GM23338 (cell line): Measurements from ENCODE around the gene SC5D. TPM values are rescaled to one million over a fixed set of nuclear protein-coding genes. Genes with fewer than 3 reads are reported as not detected.

ENCODE experiments used
- ATAC-seq: fragments of 200-7000 bp; cut with Tn5 transposase; 3 replicates; pipeline ENCODE4 v1.9.1; 2020
- DNase-seq: peaks from one replicate; pipeline ENCODE4 v3.0.0-alpha.2; 2015; ENCODE audit warnings: low spot score
- H2AFZ ChIP-seq: fragments of 200-600 bp; sonication (generic); 2 replicates; pipeline ENCODE4 v1.8.0; 2016; ENCODE audit warnings: antibody characterized with exemption, mild to moderate bottlenecking, moderate library complexity
- H3F3A ChIP-seq: fragments of 200-600 bp; sonication (generic); replicated peaks from 2 replicates; pipeline ENCODE4 v1.8.0; 2017; ENCODE audit warnings: antibody characterized with exemption, mixed run types, low read depth
- H3K27ac ChIP-seq: fragments of 200-600 bp; sonication (generic); 2 replicates; pipeline ENCODE4 v1.6.1; 2016; ENCODE audit warnings: low read depth
- H3K27me3 ChIP-seq: fragments of 200-600 bp; sonication (generic); 2 replicates; pipeline ENCODE4 v1.8.0; 2016; ENCODE audit warnings: mild to moderate bottlenecking, mixed run types, moderate library complexity; ENCODE audit not compliant: insufficient read depth
- H3K36me3 ChIP-seq: fragments of 200-600 bp; sonication (generic); 2 replicates; pipeline ENCODE4 v1.8.0; 2016; ENCODE audit warnings: mild to moderate bottlenecking; ENCODE audit not compliant: insufficient read depth
- H3K4me1 ChIP-seq: fragments of 200-600 bp; sonication (generic); 2 replicates; pipeline ENCODE4 v1.8.0; 2016; ENCODE audit warnings: mild to moderate bottlenecking, moderate library complexity; ENCODE audit not compliant: insufficient read depth
- H3K4me2 ChIP-seq: fragments of 200-600 bp; sonication (generic); 2 replicates; pipeline ENCODE4 v1.7.1; 2017; ENCODE audit warnings: mixed run types
- H3K4me3 ChIP-seq: fragments of 200-600 bp; sonication (generic); 2 replicates; pipeline ENCODE4 v1.6.1; 2016; ENCODE audit warnings: mixed run types
- H3K79me2 ChIP-seq: fragments of 200-600 bp; sonication (generic); replicated peaks from 2 replicates; pipeline ENCODE4 v1.8.0; 2017; ENCODE audit warnings: mild to moderate bottlenecking; ENCODE audit not compliant: insufficient read depth
- H3K9me2 ChIP-seq: fragments of 200-600 bp; sonication (generic); 2 replicates; pipeline ENCODE4 v1.8.0; 2017; ENCODE audit not compliant: insufficient read depth
- H4K20me1 ChIP-seq: fragments of 200-600 bp; sonication (generic); replicated peaks from 2 replicates; pipeline ENCODE4 v1.8.0; 2017; ENCODE audit warnings: mild to moderate bottlenecking; ENCODE audit not compliant: insufficient read depth
- H3K27ac Mint-ChIP-seq: 2 replicates; pipeline ENCODE4 v1.8.0; 2020; ENCODE audit warnings: inconsistent platforms, mild to moderate bottlenecking, moderate library complexity, mixed read lengths
- H3K27me3 Mint-ChIP-seq: 3 replicates; pipeline ENCODE4 v1.8.0; 2022; ENCODE audit warnings: low read depth, mild to moderate bottlenecking, moderate library complexity, mixed read lengths, inconsistent platforms; ENCODE audit not compliant: insufficient read depth, poor library complexity
- H3K36me3 Mint-ChIP-seq: 3 replicates; pipeline ENCODE4 v1.8.0; 2021; ENCODE audit warnings: low read depth, mild to moderate bottlenecking, inconsistent platforms, moderate library complexity, mixed read lengths
- H3K4me1 Mint-ChIP-seq: 3 replicates; pipeline ENCODE4 v1.8.0; 2020; ENCODE audit warnings: mild to moderate bottlenecking, inconsistent platforms, mixed read lengths
- H3K4me3 Mint-ChIP-seq: 3 replicates; pipeline ENCODE4 v1.8.0; 2021; ENCODE audit warnings: moderate library complexity, mild to moderate bottlenecking, inconsistent platforms, mixed read lengths
- H3K9me3 Mint-ChIP-seq: 3 replicates; pipeline ENCODE4 v1.8.0; 2020; ENCODE audit warnings: moderate library complexity, mild to moderate bottlenecking, inconsistent platforms, mixed read lengths
- CREB1 ChIP-seq: fragments of 250-450 bp; sonication (Bioruptor Pico); IDR thresholded peaks from 2 replicates; pipeline ENCODE4 v1.5.0; 2020; ENCODE audit warnings: low read depth, mild to moderate bottlenecking, moderate library complexity
- CTCF ChIP-seq, 2 experiments: fragments of 200-600 bp in 1 of 2; sonication (generic) in 1 of 2; conservative IDR thresholded peaks; 2 replicates each; pipeline versions ENCODE4 v1.5.1 to v1.6.1; 2016 to 2017; ENCODE audit warnings: antibody characterized with exemption in 2 of 2, low read depth in 2 of 2, mild to moderate bottlenecking in 2 of 2, moderate library complexity in 1 of 2
- ETS1 ChIP-seq: IDR thresholded peaks from 2 replicates; pipeline ENCODE4 v1.6.1; 2016; ENCODE audit warnings: antibody characterized with exemption
- EZH2 ChIP-seq: fragments of 200-600 bp; sonication (generic); IDR thresholded peaks from one replicate; pipeline ENCODE4 v1.8.0; 2017; ENCODE audit warnings: antibody characterized with exemption, mild to moderate bottlenecking, low read depth; ENCODE audit not compliant: unreplicated experiment
- EZH2phosphoT487 ChIP-seq: fragments of 200-600 bp; sonication (generic); IDR thresholded peaks from one replicate; pipeline ENCODE4 v1.8.1; 2018; ENCODE audit warnings: antibody characterized with exemption; ENCODE audit not compliant: unreplicated experiment
- JUNB ChIP-seq: IDR thresholded peaks from one replicate; pipeline ENCODE4 v1.6.1; 2016; ENCODE audit warnings: antibody characterized with exemption; ENCODE audit not compliant: unreplicated experiment
- NANOG ChIP-seq: IDR thresholded peaks from 2 replicates; pipeline ENCODE4 v1.6.1; 2016; ENCODE audit warnings: antibody characterized with exemption, borderline replicate concordance
- POLR2AphosphoS5 ChIP-seq: IDR thresholded peaks from 2 replicates; pipeline ENCODE4 v1.6.1; 2016; ENCODE audit warnings: antibody characterized with exemption, low read depth
- REST ChIP-seq: IDR thresholded peaks from one replicate; pipeline ENCODE4 v1.6.1; 2018; ENCODE audit warnings: antibody characterized with exemption; ENCODE audit not compliant: unreplicated experiment
- STAT1 ChIP-seq: IDR thresholded peaks from one replicate; pipeline ENCODE4 v1.6.1; 2016; ENCODE audit warnings: antibody characterized with exemption; ENCODE audit not compliant: unreplicated experiment
- ZNF114 ChIP-seq: fragments of 250-450 bp; sonication (Bioruptor Pico); IDR thresholded peaks from 2 replicates; pipeline ENCODE4 v1.5.0; 2020; ENCODE audit warnings: mild to moderate bottlenecking, moderate library complexity
- ZNF331 ChIP-seq: fragments of 250-450 bp; sonication (Bioruptor Pico); IDR thresholded peaks from 2 replicates; pipeline ENCODE4 v1.5.0; 2020; ENCODE audit warnings: low read depth, mild to moderate bottlenecking, moderate library complexity
- ZNF462 ChIP-seq: fragments of 250-450 bp; sonication (Bioruptor Pico); IDR thresholded peaks from 2 replicates; pipeline ENCODE4 v1.5.0; 2020; ENCODE audit warnings: mild to moderate bottlenecking, moderate library complexity
- polyA plus RNA-seq: library from polyadenylated mRNA; unstranded; fragments of >200 nt; fragmentation: Nextera tagmentation; extraction: Ambion mirVana; gene quantifications from 2 replicates; pipeline ENCODE4 v1.2.1, GENCODE V29; 2016
- total RNA-seq: library from RNA; depleted of rRNA; stranded (reverse); fragments of >200 nt; shearing (Covaris generic); gene quantifications from 2 replicates; pipeline ENCODE4 v1.2.3, GENCODE V29; 2014

The SC5D gene
- total and polyA plus RNA-seq, 2 experiments from 2014 or later, result 79.0 to 138 TPM

DNA sequence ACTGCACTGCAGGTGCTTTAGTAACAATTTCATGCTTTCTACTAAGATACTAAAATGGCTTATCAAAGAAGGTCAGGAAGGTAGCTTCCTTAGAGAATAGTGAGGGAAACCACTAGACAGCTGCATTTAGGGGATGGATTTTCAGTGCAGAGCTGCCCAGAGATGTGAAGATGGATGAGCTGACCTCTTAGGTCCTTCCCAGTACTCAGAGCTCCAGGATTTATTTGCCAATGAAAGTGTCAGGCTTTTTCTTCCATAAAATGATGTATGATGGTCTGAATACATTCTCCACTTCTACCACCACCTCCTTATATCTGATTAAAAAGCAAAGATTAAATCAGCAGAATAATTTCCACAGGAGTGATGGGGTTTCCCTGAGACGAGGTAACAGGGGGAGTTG, 35.0 kb downstream of the SC5D start:
- no peaks in the 10 kb centered on the region for H3K36me3 Mint-ChIP-seq
- H3K4me1 ChIP-seq, result peaks cover 18% of the 10 kb centered on the region
- H3K27me3 Mint-ChIP-seq, result no peaks in the 10 kb centered on the region
- no peak overlapping the region for H3K27ac ChIP-seq
- no peaks in the 10 kb centered on the region for H3K36me3 ChIP-seq
- H3F3A ChIP-seq, result no peaks in the 10 kb centered on the region
- H4K20me1 ChIP-seq, result no peaks in the 10 kb centered on the region
- H3K9me2 ChIP-seq, result no peaks in the 10 kb centered on the region
- no peak overlapping the region for H2AFZ ChIP-seq
- H3K79me2 ChIP-seq, result no peaks in the 10 kb centered on the region
- H3K27ac Mint-ChIP-seq, result no peak overlapping the region
- DNase-seq (no peak), ATAC-seq (no peak)
- H3K4me1 Mint-ChIP-seq, result peaks cover 10% of the 10 kb centered on the region; the same call in 2 of the 3 replicates
- no peak for TF ChIP-seq ETS1
- no peak for TF ChIP-seq REST
- no peak for TF ChIP-seq ZNF114 (CRISPR knock-in tag)
- TF ChIP-seq NANOG, result no peak
- no peak for TF ChIP-seq STAT1
- no peak for TF ChIP-seq EZH2
- no peak for TF ChIP-seq EZH2phosphoT487
- TF ChIP-seq CTCF (conservative IDR thresholded peaks at IDR 0.05; ENCODE audit: low read depth in 2 of 2), result no peak
- TF ChIP-seq POLR2AphosphoS5, result no peak
- no peak for TF ChIP-seq ZNF462 (CRISPR knock-in tag)
- TF ChIP-seq JUNB, result no peak
- no peak for TF ChIP-seq ZNF331 (CRISPR knock-in tag)
- TF ChIP-seq CREB1 (CRISPR knock-in tag), result no peak
- H3K4me3 Mint-ChIP-seq, result no peak overlapping the region
- no peaks in the 10 kb centered on the region for H3K9me3 Mint-ChIP-seq
- H3K4me3 ChIP-seq, result no peak overlapping the region
- H3K27me3 ChIP-seq, result no peaks in the 10 kb centered on the region
- H3K4me2 ChIP-seq, result no peak overlapping the region
